Common myeloid progenitor, CD34-positive (primary cell): Measurements from ENCODE around the gene GPATCH3.
"Not testable (repeated sequence)": the region's sequence is repeated elsewhere in the genome, so short reads cannot be mapped to it uniquely, and the experiment has no call there.

Experiments
- CTCF ChIA-PET: fragments of 350-600 bp; sonication (Branson Sonifier 250); formaldehyde crosslinking; loops from one replicate; lab custom pipeline; 2021; ENCODE audit warnings: antibody characterized with exemption; lab: Charles Lee
- POLR2A ChIA-PET: fragments of 350-600 bp; sonication (Branson Sonifier 250); formaldehyde crosslinking; loops from one replicate; lab custom pipeline; 2021; ENCODE audit warnings: antibody characterized with exemption; lab: Charles Lee
- DNase-seq, 3 donors: peaks; one replicate each; pipeline versions ENCODE4 v3.0.0 to v3.0.0-alpha.2; 2013
- H3K27ac ChIP-seq, 2 experiments: 1 replicate in 1 of 2; 2 replicates in 1 of 2; pipeline ENCODE4 v1.7.0; 2013; ENCODE audit warnings: inconsistent platforms in 2 of 2, low read length in 2 of 2, mild to moderate bottlenecking in 2 of 2, low read depth in 1 of 2, moderate library complexity in 1 of 2; ENCODE audit not compliant: severe bottlenecking in 2 of 2, insufficient read depth in 1 of 2, poor library complexity in 1 of 2
- H3K27me3 ChIP-seq, 5 experiments: replicated peaks in 2 of 5; 1 replicate in 3 of 5; 2 replicates in 2 of 5; pipeline versions ENCODE4 v1.6.1 to v1.7.0; 2013; ENCODE audit warnings: low read length in 4 of 5, mild to moderate bottlenecking in 2 of 5, moderate library complexity in 2 of 5, inconsistent platforms in 1 of 5; ENCODE audit not compliant: insufficient read depth in 5 of 5, control insufficient read depth in 4 of 5
- H3K36me3 ChIP-seq, 4 experiments: 1 replicate in 2 of 4; 2 replicates in 2 of 4; pipeline versions ENCODE4 v1.6.1 to v1.7.0; 2013; ENCODE audit warnings: low read length in 3 of 4, control low read depth in 1 of 4, mild to moderate bottlenecking in 1 of 4; ENCODE audit not compliant: control insufficient read depth in 4 of 4, insufficient read depth in 4 of 4
- H3K4me1 ChIP-seq, 4 experiments: 1 replicate in 3 of 4; 2 replicates in 1 of 4; pipeline versions ENCODE4 v1.6.1 to v1.7.1; 2013; ENCODE audit warnings: low read length in 3 of 4, mild to moderate bottlenecking in 3 of 4, control low read depth in 1 of 4, inconsistent platforms in 1 of 4, moderate library complexity in 1 of 4; ENCODE audit not compliant: control insufficient read depth in 4 of 4, insufficient read depth in 4 of 4; ENCODE audit errors: control extremely low read depth in 1 of 4
- H3K4me3 ChIP-seq, 7 experiments: 1 replicate in 4 of 7; 2 replicates in 3 of 7; pipeline versions ENCODE4 v1.5.1 to v1.7.0; 2013; ENCODE audit warnings: mild to moderate bottlenecking in 7 of 7, low read length in 6 of 7, moderate library complexity in 6 of 7, inconsistent platforms in 2 of 7, low read depth in 2 of 7, control low read depth in 1 of 7; ENCODE audit not compliant: insufficient read depth in 4 of 7, control insufficient read depth in 1 of 7; ENCODE audit errors: extremely low read depth in 1 of 7
- H3K9me3 ChIP-seq, 5 experiments: 1 replicate in 4 of 5; 2 replicates in 1 of 5; pipeline versions ENCODE4 v1.6.1 to v1.7.1; 2013; ENCODE audit warnings: low read length in 4 of 5, mild to moderate bottlenecking in 2 of 5, inconsistent platforms in 1 of 5, low read depth in 1 of 5, moderate library complexity in 1 of 5; ENCODE audit not compliant: control insufficient read depth in 4 of 5, insufficient read depth in 2 of 5; ENCODE audit errors: control extremely low read depth in 1 of 5
- WGBS: methylation state at CpG from one replicate; pipeline ENCODE4 v1.1.5; 2013; ENCODE audit not compliant: insufficient coverage; 5-methylcytosine and 5-hydroxymethylcytosine counted together

Gene GPATCH3

GRCh38 chr1:26888231-26888630 lies 12.0 kb downstream of the GPATCH3 start:
- ChIA-PET POLR2A (no interaction called here), CTCF (interaction anchor here (1.0 to 4.8 kb wide), 8 partner anchors 11 to 290 kb away, joined by 3 to 26 read pairs (median 5); partner anchors contain the start of genes GPATCH3 and PIGV)
- peaks cover 3 to 21% (median 18%) of the 10 kb centered on the region in 4 experiments for H3K4me1 ChIP-seq
- no peaks in the 10 kb centered on the region for H3K27me3 ChIP-seq
- WGBS: 100% methylated on average over 1 of the region's 1 CpG
- DNase-seq: no peak
- H3K27ac ChIP-seq: no peak overlapping the region
- no peaks in the 10 kb centered on the region for H3K9me3 ChIP-seq
- peaks cover 22 to 66% (median 39%) of the 10 kb centered on the region in 4 experiments for H3K36me3 ChIP-seq
- H3K4me3 ChIP-seq: no peak overlapping the region

- ChIA-PET POLR2A (no interaction called here), CTCF (interaction anchor here (0.7 to 4.8 kb wide), 21 partner anchors 8 to 877 kb away, joined by 3 to 26 read pairs (median 4); partner anchors contain the start of genes GPATCH3 and PIGV)
- Histone ChIP-seq H3K4me3 (no peak overlapping the region), H3K9me3 (no peaks in the 10 kb centered on the region), H3K27ac (no peak overlapping the region), H3K27me3 (no peaks in the 10 kb centered on the region), H3K36me3 (peaks cover 20 to 66% (median 40%) of the 10 kb centered on the region in 4 experiments), H3K4me1 (peaks cover 3 to 21% (median 18%) of the 10 kb centered on the region in 4 experiments)
- peak; percentile 46 to 71 (median 67) for DNase-seq
- no CpG with 5 or more reads among the region's 1 CpG for whole genome bisulfite sequencing
Observed at GRCh38 chr1:26887125-26887524, 13.1 kb downstream of the GPATCH3 start.

- H3K27ac ChIP-seq: no peak overlapping the region
- no peak for DNase-seq
- no peaks in the 10 kb centered on the region for H3K4me1 ChIP-seq
- no peaks in the 10 kb centered on the region for H3K9me3 ChIP-seq
- H3K36me3 ChIP-seq: peaks cover 20 to 75% (median 53%) of the 10 kb centered on the region in 4 experiments
- WGBS: 97% methylated on average over 5 of the region's 5 CpGs
- CTCF ChIA-PET: interaction anchor here (1.0 to 7.6 kb wide), 10 partner anchors 17 to 284 kb away, joined by 3 to 56 read pairs (median 8); partner anchors contain the start of gene SFN
- no peaks in the 10 kb centered on the region for H3K27me3 ChIP-seq
- H3K4me3 ChIP-seq: no peak overlapping the region
- POLR2A ChIA-PET: no interaction called here
Observed at GRCh38 chr1:26882696-26883463, 17.4 kb downstream of the GPATCH3 start.

DNA sequence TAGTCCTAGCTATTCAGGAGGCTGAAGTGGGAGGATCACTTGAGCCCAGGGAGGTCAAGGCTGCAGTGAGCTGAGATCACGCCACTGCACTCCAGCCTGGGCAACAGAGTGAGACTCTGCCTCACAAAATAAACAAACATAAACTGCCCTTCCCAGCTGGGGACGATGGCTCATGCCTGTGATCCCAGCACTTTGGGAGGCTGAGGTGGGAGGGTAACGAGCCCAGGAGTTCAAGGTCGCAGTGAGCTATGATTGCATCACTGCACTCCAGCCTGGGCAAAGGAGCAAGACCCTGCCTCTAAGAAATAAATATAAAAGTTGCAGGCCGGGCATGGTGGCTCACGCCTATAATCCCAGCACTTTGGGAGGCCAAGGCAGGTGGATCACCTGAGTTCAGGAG lies 18.7 kb downstream of the GPATCH3 start:
- CTCF ChIA-PET: interaction anchor here (1.0 to 7.6 kb wide), 11 partner anchors 10 to 283 kb away, joined by 3 to 56 read pairs (median 8); partner anchors contain the start of gene SFN
- POLR2A ChIA-PET: interaction anchor here (0.7 kb wide), 1 partner anchor 10 kb away, joined by 3 read pairs; no protein-coding TSS in a partner anchor

DNA sequence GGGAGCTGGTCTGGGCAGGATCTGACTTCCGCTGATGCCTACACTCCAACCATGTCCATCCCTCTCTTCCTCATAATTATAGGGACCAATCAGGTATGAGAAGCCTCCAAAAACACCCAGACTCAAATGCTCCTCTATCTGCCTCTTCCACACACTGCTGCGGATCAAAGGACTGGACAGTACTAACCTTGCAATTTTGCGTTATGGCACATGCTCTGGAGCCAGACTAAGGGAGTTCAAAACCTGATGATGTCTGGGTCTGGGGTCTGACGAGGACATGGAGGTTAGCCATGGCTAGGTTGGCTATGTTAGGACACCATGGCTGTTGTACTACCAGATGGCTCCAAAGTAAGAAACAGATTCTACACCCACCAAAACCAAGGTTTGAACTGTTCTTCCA lies 20.5 kb downstream of the GPATCH3 start:
- H3K4me1 ChIP-seq: no peaks in the 10 kb centered on the region
- no peaks in the 10 kb centered on the region for H3K9me3 ChIP-seq
- no peak for DNase-seq
- POLR2A ChIA-PET: no interaction called here
- CTCF ChIA-PET: interaction anchor here (1.1 to 7.6 kb wide), 8 partner anchors 20 to 281 kb away, joined by 3 to 56 read pairs (median 10); partner anchors contain the start of gene SFN
- peaks cover 13 to 76% (median 47%) of the 10 kb centered on the region in 4 experiments for H3K36me3 ChIP-seq
- H3K27ac ChIP-seq: no peak overlapping the region
- 80% methylated on average over 1 of the region's 4 CpGs for WGBS
- no peak overlapping the region for H3K4me3 ChIP-seq
- no peaks in the 10 kb centered on the region for H3K27me3 ChIP-seq

More for the DNA sequence above, 18.7 kb downstream of the GPATCH3 start:
- not testable (repeated sequence) for H3K4me1 ChIP-seq, DNase-seq, H3K4me3 ChIP-seq, H3K27me3 ChIP-seq, H3K27ac ChIP-seq, H3K9me3 ChIP-seq
- peaks cover 20 to 82% (median 54%) of the 10 kb centered on the region in 4 experiments for H3K36me3 ChIP-seq
- WGBS: 100% methylated on average over 5 of the region's 6 CpGs

DNA sequence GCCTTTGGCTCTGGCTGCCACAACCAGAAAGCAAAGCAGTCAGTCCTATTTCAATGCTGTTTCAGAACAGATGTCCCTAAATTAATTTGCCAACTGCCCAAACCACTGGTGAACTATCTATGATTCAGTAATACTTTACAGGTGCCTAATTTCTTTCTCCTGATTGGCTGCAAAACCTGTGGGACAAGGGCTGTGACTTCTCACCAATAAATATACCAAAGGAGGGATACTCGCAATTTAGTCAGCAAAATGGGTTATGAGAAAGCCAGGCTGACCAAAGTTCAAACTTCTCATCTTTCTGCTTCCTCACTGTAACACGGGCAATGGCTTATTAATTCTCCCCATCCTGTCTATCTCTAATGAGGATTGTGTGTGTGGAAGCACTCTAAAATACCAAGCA lies 22.9 kb downstream of the GPATCH3 start:
- no peak for DNase-seq
- 100% methylated on average over 1 of the region's 2 CpGs for WGBS
- ChIA-PET POLR2A (interaction anchor here (1.7 kb wide), 1 partner anchor 13 kb away, joined by 4 read pairs; the partner anchor contains the start of gene GPN2), CTCF (interaction anchor here (1.0 to 7.6 kb wide), 7 partner anchors 10 to 275 kb away, joined by 3 to 56 read pairs (median 5); partner anchors contain the start of gene SFN)
- no peaks in the 10 kb centered on the region for H3K27me3 ChIP-seq
- no peak overlapping the region for H3K27ac ChIP-seq
- no peaks in the 10 kb centered on the region for H3K4me1 ChIP-seq
- H3K36me3 ChIP-seq: peaks cover 0 to 52% (median 35%) of the 10 kb centered on the region in 4 experiments
- H3K4me3 ChIP-seq: no peak overlapping the region
- no peaks in the 10 kb centered on the region for H3K9me3 ChIP-seq
